IPS-18c (cell line): Measurements from ENCODE around the gene RETREG1.
"Not testable (repeated sequence)": the region's sequence is repeated elsewhere in the genome, so short reads cannot be mapped to it uniquely, and the experiment has no call there.

Experiments used
- H3K4me3 ChIP-seq: 2 replicates; pipeline ENCODE4 v1.7.0; 2013; ENCODE audit warnings: low read depth, mild to moderate bottlenecking, low read length, moderate library complexity; ENCODE audit not compliant: insufficient read depth
- H3K9me3 ChIP-seq: one replicate; pipeline ENCODE4 v1.6.1; 2013; ENCODE audit warnings: mild to moderate bottlenecking, low read length, moderate library complexity; ENCODE audit not compliant: control insufficient read depth, insufficient read depth

The RETREG1 gene

DNA sequence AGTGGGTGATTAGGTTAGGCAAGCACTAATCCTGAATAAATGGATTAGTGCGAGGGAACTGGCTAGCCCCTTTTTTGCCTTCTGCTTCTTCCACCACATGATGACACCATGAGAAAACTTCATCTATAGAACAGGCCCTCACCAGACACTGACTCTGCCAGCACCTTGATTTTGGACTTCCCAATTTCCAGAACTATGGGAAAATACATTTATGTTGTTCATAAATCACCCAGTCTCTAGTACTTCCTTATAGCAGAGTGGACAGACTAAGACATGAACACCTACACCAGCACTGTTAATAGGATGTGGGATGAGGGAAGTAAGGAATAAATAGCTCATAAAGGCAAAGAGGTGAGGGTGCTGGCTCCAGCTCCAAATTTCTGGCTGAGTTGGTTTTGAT is 152.6 kb downstream of the RETREG1 start:
- Histone ChIP-seq H3K4me3 (peak overlapping the region; percentile 77), H3K9me3 (no peaks in the 10 kb centered on the region)

DNA sequence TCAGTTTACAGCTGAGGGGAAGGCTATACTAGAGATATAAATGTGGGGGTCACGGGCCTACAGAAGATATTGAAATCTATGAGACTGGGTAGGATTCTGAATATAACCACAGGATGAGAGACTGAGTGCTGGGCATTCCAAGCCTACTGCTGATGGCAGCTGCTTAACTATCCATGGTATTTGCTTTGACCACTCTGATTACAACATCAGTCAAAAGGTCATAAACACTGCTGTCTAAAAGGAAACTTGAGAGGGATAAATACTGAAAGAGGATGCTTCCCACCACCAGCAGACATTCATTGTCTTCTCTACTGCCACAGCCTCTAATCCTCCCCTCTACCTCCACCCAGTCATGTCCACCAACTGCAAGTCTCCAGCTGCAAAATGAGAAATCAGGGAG is 155.0 kb downstream of the RETREG1 start:
- no peaks in the 10 kb centered on the region for H3K9me3 ChIP-seq
- H3K4me3 ChIP-seq, result no peak overlapping the region

DNA sequence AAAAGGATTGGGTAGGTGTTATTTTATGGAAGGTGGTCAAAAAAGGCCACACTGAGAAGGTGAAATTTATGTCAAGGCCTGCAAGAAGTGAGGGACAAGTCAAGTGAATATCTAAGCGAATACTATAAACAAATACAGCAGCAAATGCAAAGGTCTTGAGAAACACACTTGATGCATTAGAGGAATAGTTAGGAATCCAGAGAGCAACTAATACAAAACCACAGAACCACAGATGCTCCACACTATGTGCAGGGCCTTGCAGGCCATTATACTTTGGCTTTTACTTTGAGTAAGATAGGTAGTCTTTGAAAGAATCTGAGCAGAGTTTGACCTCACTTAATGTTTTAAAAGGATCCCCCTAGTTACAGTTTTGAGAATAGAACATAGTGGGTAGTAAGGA is 155.8 kb downstream of the RETREG1 start:
- no peaks in the 10 kb centered on the region for H3K9me3 ChIP-seq
- H3K4me3 ChIP-seq, result no peak overlapping the region

DNA sequence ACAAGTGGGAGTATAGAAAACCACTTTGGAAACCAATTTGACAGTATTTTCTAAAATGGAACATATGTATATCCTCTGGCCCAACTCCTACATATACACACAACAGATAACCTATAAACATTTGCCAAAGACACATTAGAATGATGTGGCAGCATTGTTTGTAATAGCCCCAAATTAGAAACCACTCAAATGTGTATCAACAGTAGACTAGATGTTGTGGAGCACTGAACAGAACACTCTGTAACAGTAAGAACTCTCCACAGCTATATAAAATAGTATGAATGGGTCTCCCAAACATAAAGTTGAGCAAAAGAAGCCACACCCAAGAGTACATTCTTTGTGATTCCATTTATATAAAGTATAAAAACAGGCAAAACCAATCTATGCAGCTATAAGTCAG is 157.3 kb downstream of the RETREG1 start:
- Histone ChIP-seq H3K9me3 (no peaks in the 10 kb centered on the region), H3K4me3 (no peak overlapping the region)

DNA sequence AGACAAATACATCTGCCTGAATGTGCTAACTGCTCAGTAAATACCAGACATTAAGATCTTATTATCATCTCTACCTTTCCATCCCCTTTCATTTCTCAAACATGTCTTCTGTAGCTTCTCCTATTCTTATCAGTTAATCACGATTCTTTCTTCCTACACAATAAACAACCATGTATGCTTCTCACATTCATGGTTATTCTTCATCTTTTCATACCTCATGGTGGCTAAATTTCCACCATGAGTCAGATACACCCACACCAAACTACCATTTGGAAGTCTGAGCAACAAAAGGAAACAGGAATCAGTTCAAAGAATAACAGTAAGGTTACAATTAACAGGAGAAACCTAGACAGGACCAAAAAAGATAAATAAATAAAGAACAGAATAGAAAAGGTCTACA is 158.9 kb downstream of the RETREG1 start:
- no peaks in the 10 kb centered on the region for H3K9me3 ChIP-seq
- no peak overlapping the region for H3K4me3 ChIP-seq

DNA sequence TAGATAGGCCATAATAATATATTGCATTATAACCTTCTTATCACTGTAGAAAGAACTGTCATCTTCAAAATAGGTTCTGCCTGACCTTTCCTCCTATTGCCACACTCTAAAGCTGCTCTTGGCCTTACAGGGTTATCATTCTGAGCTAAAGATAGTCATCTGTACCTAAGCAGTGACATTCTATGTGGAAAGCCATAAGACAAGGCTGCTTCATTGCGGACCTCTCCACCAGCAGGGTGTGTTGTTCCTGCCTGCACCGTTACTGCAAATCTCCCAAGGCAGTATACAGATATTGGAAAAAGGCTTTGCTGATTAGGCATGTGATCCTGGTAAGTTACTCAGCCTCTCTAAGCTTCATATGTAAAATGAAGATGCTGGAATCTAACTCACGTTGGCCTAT is 159.3 kb downstream of the RETREG1 start:
- Histone ChIP-seq H3K9me3 (no peaks in the 10 kb centered on the region), H3K4me3 (no peak overlapping the region)

DNA sequence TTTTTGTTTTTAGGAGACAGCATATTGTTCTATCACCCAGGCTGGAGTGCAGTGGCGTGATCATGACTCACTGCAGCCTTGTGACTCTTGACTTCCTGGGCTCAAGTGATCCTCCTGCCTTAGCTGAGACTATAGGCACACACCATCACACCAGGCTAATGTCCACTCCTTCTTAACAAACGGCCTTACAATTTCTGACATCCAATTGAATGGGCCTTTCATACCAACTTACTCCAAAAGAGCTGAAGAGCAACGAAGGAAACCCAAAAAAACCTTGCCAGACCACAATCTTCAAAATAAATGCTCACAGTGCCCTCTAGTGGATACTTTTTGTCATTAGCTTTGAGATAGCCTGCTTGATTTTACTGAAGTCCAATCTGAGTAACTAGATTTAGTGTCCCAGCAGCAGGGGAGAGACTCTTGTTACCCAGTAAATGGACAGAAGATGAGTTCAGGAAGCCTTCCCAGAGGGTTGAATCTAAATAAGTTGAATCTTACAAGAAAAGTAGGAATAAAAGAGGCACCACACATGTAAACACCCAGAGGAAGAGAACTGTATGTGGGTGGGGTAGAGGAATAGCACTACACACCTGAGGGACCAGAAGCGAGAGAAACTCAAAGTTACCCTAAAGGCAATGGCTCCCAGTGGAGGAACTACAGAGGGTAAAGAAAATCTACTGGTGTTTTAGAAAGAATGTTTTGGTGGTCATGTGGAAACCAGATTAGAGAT is 160.5 kb downstream of the RETREG1 start:
- no peak overlapping the region for H3K4me3 ChIP-seq
- no peaks in the 10 kb centered on the region for H3K9me3 ChIP-seq

DNA sequence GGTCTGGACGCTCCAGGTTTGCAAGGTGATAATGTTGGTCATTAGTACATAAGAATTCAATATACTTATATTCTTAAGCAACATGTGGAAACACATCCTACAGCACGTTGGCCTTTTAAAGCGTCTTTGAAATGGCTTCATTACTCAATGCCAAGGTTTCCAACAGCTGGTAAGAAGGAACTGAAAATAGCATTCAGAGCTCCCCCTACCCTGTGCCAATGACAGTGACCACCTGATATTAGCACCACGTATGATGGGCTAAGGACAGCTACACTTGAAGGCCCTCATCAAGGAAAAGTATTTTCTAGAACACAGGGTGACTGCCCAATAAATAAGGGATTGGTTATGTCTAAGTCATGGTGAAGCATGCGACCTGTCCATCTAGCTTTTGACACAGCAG is 161.1 kb downstream of the RETREG1 start:
- no peak overlapping the region for H3K4me3 ChIP-seq
- H3K9me3 ChIP-seq, result no peaks in the 10 kb centered on the region

DNA sequence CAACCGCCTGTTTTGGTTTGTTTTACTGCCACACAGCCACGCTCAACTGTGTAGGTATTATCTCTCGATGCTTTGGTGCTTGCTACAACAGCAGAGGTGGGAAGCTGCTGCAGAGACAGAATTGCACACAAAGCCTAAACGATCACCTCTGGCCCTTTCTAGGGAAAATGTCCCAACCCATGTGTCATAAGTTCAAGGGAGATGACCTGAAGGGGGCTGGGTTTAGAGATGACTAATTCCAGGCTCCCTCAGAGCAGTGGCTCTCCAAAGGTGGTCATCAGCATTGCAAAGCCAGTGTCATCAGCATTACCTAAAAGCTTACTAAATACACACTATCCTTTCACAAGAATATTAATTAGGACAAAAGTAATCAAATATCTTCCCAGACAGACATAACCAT is 162.1 kb downstream of the RETREG1 start:
- Histone ChIP-seq H3K4me3 (no peak overlapping the region), H3K9me3 (no peaks in the 10 kb centered on the region)

DNA sequence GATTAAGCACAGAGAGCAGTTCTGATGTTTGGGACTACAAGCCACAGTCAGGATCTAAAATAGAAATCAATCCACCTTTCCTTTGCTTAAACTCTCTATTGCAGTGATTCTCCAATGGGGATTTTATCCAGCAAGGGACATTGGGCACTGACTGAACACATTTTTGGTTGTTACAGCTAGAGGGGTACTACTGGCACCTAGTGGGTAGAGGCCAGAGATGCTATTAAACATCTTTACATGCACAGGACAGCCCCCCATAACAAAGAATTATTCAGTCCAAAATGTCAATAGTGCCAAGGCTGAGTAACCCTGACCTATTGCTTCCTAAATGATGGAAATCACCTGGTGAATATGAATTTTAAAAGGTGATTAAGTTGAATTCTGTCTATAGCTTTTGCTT is 163.2 kb downstream of the RETREG1 start:
- no peak overlapping the region for H3K4me3 ChIP-seq
- H3K9me3 ChIP-seq, result no peaks in the 10 kb centered on the region

DNA sequence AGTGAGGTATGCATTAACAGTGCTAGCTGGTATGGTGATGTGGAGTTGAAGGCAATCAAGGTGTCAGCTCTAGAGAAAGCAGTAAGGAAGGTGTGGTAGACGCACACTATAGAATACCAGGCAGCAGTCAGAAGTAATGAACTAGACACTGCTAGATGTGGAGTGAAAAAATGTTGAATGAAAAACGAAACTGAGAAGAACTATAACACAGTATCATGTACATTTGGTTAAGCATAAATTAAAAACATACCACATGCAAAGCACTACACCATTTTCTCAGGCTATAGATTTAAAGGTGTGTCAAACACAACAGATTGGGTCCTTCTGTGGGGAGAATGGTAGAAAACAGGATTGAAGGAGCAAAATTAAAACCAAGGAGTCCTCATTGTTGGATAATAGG is 166.6 kb downstream of the RETREG1 start:
- Histone ChIP-seq H3K4me3 (no peak overlapping the region), H3K9me3 (no peaks in the 10 kb centered on the region)

DNA sequence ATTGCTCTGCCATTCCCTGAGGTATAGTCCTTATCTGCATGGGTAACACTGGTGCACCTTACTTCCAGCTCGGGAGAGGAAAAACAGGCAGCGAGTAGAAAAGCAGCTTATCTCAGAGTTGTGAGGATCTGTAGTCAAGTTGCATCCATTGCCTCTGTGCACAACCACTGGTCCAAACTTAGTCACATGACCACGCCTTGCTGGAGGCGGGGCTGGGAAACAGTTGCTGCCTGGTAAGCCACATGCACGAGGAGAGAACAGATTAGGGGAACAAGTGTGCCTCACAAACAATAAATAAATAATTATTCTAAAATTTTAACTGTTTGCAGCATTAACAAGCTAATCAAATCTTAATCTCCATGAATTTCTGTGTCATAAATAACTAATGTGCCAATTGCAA is 169.8 kb downstream of the RETREG1 start:
- Histone ChIP-seq H3K4me3 (no peak overlapping the region), H3K9me3 (no peaks in the 10 kb centered on the region)

DNA sequence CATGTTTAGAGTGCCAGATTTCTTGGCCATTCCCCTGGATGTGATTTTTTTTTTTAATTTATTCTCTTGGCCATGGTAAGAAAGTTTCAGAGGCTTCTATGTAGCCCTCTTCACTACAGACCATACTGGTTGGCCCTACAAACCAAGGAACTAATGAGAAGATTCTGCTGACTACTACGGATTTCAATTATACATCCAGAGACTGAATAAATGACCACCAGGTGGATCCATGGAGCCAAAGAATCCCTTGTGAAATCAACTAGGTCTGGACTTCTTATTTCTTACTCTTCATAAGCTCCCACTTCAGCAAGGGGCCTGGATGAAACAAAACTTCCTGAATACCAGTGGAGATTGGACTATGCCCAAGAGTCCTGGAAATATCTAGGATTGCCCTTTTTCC is 178.8 kb downstream of the RETREG1 start:
- H3K4me3 ChIP-seq, result no peak overlapping the region
- no peaks in the 10 kb centered on the region for H3K9me3 ChIP-seq

DNA sequence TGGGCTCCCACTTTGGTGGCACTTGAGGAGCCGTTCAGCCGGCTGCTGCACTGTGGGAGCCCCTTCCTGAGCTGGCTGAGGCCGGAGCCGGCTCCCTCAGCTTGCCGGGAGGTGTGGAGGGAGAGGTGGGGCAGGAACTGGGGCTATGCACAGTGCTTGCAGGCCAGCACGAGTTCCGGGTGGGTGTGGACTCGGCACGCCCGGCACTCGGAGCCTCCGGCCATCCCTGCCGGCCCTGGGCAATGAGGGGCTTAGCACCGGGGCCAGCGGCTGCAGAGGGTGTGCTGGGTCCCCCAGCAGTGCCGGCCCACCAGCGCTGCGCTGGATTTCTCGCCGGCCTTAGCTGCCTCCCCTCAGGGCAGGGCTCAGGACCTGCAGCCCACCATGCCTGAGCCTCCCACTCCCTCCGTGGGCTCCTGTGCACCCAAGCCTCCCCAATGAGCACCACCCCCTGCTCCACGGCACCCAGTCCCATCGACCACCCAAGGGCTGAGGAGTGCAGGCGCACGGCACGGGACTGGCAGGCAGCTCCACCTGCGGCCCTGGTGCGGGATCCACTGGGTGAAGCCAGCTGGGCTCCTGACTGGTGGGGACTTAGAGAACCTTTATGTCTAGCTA is 180.6 kb downstream of the RETREG1 start:
- H3K4me3 ChIP-seq, result not testable (repeated sequence)

DNA sequence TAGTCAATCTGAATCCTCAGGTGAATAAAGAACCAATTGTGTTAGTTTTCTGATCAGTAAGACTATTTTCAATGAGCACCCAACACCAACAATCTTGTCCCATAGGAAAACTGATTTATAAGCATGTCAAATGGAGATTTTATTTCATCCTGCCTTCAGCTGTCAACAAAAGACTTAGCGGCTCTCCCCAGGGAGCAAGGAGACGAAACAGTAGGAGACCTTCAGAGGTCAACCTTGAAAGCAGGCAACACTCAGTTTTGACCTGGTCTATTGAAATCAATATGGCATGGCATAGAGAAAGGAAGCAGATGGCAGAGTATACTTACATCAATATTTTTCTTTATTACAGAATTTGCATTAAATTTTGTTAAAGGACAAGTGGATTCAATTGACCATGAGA is 185.3 kb downstream of the RETREG1 start:
- Histone ChIP-seq H3K9me3 (no peaks in the 10 kb centered on the region), H3K4me3 (no peak overlapping the region)

More for the DNA sequence above, 180.6 kb downstream of the RETREG1 start:
- H3K9me3 ChIP-seq, result not testable (repeated sequence)

DNA sequence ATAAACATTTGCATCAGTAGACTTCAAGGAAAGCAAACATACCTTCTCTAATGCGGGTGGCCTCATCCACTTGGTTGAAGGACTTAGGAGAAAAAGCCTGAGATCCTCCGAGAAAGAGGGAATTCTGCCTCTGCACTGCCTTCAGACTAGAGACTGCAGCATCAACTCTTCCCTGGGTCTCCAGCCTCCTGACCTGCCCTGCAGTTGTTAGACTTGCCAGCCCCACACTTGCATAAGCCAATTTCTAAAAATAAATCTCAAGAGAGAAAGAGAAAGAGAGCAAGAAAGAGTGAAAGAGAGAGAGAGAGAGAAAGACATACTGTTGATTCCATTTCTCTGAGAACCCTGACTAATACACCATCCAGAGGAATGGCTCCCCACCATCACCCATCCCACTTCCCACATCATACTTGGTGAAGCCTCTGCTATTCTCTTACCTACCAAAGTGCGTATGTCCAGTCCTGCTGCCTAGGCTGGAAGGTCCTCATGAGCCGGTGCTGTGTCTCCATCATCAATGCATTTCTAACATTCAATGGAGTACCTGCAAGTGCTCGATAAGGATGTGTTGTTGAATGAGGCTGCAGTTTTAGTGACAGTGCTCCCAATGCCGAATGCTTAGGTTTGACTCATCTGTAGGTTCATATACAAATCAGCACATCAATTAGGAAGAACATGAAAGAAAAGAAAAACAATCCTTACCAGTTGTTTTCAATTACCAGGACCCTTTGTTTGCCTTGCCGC is 186.3 kb downstream of the RETREG1 start:
- no peaks in the 10 kb centered on the region for H3K9me3 ChIP-seq
- H3K4me3 ChIP-seq, result no peak overlapping the region

DNA sequence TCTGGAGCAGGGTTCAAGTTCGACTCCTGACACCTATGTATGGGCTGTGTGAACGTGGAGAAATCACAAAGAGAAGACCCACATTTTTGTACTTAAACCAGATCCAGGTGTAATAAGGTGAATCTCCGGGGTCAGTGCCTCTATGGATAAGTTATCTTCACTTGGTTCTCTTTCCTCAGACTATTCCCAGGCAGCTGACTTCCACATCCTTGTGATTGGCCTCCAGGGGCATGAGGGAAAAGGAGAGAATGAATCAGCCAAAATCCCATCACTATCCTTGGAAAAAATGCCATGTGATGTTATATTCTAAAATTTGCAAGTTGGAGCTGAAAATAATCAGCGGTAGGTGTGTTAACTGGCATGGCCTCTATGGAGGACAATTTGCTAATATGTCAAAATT is 188.4 kb downstream of the RETREG1 start:
- Histone ChIP-seq H3K9me3 (no peaks in the 10 kb centered on the region), H3K4me3 (no peak overlapping the region)

DNA sequence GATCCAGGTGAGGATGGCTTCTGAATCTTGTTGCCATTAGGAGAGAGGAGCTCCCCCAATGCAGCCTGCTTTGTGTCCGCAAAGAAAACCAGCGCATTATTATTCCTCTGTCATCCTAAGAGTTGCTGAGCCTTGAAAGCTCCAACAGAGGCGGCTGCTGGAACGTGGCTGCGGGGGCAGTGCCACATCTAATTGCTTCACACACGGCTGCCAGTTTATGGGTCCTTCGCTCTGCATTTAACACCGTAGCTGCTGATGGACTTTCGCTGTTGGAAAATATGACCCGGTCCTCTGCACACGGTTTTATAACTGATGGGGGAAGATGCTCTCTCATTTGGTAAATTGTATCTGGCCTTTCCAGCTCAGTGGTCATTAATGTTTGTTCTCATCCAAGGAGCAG is 189.2 kb downstream of the RETREG1 start:
- Histone ChIP-seq H3K4me3 (no peak overlapping the region), H3K9me3 (no peaks in the 10 kb centered on the region)
